HCEC 1CT (cell line): ENCODE results near the gene CLDND1.
A peak's percentile ranks its signal among the peaks of the same experiment; 100 is the strongest.

Source experiments
- DNase-seq: peaks from one replicate; pipeline ENCODE4 v3.0.0-alpha.2; 2017

Gene CLDND1

GRCh38 chr3:98551236-98551635 lies 28.5 kb upstream of the CLDND1 start:
- no peak for DNase-seq

DNA sequence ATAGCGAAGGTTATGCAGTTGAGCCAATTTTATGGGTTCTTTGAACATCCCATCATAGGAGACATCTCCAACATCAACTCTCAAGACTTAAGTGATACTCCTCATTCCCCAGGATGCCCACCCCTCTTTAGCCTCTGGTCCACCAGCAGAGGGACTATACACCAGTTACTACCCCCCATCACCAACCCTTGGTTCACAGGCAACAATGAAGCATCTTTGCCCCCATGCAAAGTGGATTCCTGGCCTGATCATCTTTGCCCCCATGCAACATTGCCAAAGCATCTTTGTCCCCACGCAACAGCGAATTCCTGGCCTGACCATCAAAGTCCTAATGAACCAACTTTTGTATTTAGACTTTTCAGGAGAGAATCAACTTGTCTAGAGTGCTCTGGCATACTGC lies 28.1 kb upstream of the CLDND1 start:
- DNase-seq, result no peak

DNA sequence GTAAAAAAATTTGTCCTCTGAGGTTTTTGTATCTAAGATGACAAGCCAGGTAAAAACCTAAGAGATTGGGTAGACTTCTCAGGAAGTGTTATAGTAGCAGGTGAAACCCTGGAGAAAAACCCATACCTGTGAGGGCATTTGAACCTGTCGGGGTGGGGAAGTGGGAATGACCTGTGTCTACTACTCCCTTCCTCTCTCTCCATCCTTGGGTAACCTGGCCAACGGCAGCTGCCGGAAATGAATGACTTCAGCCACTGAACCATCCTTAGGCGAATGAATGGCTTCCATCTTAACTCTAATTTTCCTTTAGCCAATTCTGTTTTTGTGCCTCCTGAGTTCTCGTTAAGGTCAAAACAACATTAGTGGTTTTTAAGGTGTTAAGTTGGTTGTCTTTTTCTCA lies 25.8 kb upstream of the CLDND1 start:
- no peak for DNase-seq

DNA sequence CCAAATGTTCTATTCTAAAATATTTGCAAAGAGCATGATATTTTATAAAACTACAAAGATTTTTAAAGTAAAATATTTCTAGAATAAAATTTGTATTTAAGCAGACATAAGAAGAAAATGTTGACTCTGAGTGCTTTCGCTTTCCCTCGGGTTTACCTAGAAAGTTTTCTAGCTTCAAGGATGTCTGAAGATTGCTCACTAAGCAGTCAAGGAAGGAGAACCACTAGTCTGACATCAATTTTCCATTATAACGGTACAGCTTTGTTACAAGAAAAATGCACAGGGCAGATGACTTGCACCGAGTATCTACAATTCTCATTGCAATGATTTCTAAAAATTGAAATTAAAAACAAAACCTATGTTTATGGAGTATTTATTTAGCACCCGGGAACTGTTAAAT lies 23.2 kb upstream of the CLDND1 start:
- DNase-seq, result no peak

DNA sequence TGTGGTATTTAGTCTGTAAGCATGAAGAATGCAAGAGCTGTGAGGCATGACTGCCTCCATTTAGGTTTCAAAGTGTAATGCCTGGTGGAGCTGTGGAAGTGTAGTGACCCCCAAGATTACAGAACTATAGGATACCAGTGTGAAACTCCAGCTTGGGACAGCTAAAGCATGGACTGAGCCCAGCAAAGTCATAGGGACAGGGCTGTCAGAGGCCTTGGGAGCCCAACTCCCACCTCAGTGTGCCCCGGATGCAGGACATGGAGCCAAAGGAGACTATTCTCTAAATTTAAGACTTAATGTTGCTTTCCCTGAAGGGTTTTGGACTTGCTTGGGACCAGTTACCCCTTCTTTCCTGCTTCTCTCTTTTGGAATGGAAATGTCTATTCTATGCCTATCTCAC lies 19.9 kb upstream of the CLDND1 start:
- DNase-seq, result no peak

DNA sequence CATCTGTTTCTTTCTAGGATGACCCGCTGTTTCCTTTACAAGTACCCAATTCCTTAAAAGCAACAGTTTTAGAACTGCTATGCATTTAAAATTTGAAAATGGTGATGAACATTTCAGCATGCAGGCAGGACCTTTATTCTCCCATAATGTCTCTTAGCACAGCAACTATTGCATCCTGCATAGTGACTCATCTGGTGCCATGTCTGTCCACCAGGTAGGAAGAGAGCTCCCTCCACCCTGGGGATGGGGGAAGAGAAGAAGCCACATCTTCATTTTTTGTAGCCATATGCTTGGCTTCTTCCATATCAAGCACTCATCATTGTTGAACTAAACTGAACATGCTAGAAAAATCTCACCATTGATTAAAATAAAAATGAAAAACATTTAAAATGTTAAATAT lies 19.0 kb upstream of the CLDND1 start:
- no peak for DNase-seq

GRCh38 chr3:98540346-98540745 lies 17.6 kb upstream of the CLDND1 start:
- no peak for DNase-seq

DNA sequence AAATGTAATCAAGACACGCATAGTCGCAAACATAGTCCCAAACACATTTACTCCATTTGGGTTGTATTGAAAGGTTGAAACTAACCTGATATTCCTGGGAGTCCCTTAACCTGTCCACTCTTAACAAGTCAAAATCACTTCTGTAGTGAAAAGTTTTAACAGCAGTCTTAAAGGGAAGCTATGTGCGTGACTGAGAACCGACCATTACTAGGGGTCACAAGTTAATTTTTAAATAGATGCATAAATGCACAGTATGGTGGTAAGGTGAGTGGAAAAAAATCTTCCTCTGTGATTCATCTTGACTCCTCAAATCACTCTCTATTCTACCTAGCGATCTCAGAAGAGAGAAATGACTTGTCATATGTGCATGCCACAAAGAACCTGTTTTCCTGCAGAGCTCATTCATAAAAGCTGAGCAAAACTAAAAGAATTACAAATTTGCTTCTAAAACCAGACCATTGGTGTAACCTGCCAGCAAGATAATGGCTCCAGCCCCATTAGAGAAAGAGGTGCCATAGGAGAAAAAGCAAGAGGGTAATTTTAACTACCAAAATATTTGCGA lies 13.8 kb upstream of the CLDND1 start:
- DNase-seq, result no peak

- DNase-seq, result no peak
Measured at GRCh38 chr3:98534734-98535133, 12.0 kb upstream of the CLDND1 start.

DNA sequence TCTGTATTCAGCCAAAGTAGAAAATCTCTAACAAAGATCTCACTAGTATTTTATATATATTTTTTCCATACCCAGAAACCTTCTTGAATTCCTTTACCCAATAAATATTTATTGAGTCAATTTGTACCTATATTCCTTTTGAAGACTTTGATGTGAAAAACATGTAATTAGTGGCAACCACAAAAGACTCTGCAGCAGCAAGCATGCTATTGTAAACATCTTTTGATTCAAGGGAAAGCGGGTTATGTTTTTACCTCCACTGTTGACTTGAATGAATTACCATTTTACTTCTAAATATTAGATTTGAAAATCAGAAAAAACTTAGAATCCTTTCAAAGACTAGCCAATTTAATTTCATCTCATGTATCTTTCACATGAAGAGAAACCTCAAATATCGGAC lies 11.5 kb upstream of the CLDND1 start:
- DNase-seq, result no peak

GRCh38 chr3:98532709-98533571 lies 10.2 kb upstream of the CLDND1 start:
- no peak for DNase-seq

- no peak for DNase-seq
Measured at GRCh38 chr3:98532275-98532637, 9.6 kb upstream of the CLDND1 start.

GRCh38 chr3:98531622-98532274 lies 9.0 kb upstream of the CLDND1 start, which contains the start of gene GPR15:
GPR15 (plus strand) TSS chr3:98531978; CDS start chr3:98532034, 56 bp downstream.
- DNase-seq, result no peak

GRCh38 chr3:98530676-98531075 lies 8.0 kb upstream of the CLDND1 start:
- no peak for DNase-seq

DNA sequence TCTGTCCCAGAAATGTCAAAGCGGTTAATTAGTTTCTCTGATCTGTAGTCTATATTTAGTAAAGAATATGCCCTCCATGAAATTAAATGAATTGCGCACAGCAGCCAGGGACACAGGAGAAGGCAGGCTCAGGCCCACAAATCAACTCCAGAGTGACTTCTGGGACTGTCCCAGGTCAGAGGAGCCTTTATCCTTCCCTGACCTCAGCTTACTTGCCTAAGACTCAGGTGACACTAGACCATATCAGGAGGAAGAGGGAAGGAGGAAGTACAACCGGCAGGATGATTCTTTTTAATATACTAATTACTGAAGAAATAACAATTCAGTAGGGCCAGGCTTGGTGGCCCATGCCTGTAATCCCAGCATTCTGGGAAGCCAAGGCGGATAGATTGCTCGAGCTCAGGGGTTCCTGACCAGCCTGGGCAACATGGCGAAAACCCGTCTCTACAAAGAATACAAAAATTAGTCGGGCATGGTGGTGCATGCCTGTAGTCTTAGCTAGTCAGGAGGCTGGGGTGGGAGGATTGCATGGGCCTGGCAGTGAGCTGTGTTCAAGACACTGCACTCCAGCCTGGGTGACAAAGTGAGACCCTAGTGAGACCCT lies 7.3 kb upstream of the CLDND1 start:
- no peak for DNase-seq

DNA sequence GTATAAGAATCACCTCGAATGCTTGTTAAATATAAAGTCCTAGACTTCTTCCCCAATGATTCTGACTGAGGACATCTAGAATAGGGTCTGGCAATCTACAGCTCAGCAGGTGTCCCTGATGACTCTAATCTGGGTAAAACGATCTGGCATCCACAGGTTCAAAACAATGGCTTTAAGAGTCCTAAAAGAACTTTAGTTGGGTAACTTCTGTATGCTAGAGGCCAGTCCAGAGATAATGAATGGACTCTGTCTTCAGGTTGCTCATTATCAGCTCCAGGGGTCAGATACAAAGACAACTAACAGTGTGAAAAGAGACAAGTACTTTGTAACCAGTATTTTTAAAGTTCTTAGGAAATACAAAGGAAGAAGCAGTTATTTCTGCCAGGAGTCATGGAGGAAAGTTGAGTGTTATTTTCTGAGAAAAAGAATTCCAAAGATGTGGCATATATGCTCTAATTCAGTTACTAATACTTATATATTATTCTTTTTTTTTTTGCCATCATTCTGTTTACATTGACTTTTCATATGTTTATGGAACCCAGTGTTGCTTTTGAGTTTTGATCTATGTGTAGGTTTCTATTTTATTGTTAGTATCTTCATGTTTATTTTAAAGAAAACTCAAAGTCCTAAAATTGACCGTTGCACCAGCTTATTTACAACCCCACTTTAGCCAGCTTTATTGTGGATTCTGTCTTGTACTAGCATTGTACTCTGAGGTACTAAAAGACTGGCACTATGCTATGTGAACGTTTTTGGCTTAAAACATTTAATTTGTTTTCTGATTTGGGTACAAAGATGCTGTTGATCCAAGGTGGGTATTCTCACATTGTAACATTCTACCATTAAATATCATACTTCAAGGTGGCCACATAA lies 6.0 kb upstream of the CLDND1 start:
- no peak for DNase-seq

- no peak for DNase-seq
Measured at GRCh38 chr3:98525494-98525893, 2.8 kb upstream of the CLDND1 start.

- DNase-seq, result peak; percentile 67
Measured at GRCh38 chr3:98521897-98522543, 682 bp downstream of the CLDND1 start.

- DNase-seq, result no peak
Measured at GRCh38 chr3:98519351-98519750, 3.4 kb downstream of the CLDND1 start.

GRCh38 chr3:98518816-98519215 lies 3.9 kb downstream of the CLDND1 start:
- no peak for DNase-seq

GRCh38 chr3:98514948-98515347 lies 7.8 kb downstream of the CLDND1 start:
- DNase-seq, result no peak

DNA sequence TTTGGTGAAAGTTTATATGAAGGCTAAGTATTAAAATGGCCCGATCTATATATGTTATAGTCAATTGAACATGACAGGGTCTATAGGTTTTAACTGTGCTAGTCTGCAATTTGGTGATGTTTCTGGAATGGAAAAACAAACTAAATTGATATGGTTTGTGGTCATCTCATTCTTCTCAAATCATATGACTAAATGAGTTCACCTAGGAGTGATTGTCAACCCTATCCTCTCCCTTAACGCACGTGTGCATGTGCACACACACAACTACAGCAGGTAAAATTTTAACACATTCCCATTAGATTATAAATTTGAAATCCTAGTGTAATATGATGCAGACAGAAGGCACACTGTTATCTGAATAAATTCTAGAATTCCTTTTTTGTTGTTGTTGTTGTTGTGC lies 9.0 kb downstream of the CLDND1 start:
- DNase-seq, result no peak
